ENCODE data around the gene CGB5.
A peak's percentile ranks its signal among the peaks of the same experiment; 100 is the strongest.

DNA sequence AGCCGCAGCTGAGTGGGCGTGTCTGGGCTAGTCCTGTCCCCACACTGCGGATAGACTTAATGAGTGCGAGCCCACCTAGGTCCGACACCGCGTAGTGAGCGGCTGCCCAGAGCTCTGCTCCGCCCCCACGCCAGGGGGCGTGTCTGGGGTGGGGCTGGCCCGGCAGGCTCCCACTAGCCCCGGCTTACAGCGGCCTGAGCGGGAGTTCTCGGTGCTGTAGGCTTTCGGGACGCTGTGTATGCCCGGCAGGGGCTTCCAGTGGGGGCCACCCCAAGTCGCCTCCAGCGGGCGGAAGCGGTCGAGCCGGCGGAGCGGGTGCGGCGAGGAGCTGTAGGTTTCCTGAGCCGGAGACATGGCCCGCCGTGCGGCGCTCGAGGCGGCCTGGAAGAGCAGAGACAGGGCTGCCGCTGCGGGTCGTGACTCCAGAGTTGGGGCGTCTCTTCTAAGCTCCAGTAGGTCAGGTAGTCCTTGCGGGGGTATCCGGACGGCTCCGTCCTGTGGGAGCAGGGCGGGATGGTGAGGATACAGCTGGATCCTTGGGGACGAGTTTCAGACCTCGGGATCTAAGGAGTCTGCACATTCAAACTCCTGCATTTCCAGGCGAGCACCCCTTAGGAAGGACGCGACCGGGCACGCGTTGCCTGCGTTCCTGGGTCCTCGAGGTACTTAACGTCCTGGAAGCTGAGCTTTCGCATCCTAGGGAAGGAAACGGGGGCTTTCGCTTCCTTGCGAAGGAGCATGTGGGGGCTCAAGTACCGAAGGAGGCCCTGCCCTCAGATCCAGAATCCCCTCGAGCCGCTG is 12.7 kb downstream of the CGB5 start:
- TF ChIP-seq, protein P1, sequence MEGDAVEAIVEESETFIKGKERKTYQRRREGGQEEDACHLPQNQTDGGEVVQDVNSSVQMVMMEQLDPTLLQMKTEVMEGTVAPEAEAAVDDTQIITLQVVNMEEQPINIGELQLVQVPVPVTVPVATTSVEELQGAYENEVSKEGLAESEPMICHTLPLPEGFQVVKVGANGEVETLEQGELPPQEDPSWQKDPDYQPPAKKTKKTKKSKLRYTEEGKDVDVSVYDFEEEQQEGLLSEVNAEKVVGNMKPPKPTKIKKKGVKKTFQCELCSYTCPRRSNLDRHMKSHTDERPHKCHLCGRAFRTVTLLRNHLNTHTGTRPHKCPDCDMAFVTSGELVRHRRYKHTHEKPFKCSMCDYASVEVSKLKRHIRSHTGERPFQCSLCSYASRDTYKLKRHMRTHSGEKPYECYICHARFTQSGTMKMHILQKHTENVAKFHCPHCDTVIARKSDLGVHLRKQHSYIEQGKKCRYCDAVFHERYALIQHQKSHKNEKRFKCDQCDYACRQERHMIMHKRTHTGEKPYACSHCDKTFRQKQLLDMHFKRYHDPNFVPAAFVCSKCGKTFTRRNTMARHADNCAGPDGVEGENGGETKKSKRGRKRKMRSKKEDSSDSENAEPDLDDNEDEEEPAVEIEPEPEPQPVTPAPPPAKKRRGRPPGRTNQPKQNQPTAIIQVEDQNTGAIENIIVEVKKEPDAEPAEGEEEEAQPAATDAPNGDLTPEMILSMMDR (IDR thresholded peaks at IDR 0.05 in 4 of 5, conservative IDR thresholded peaks at IDR 0.05 in 1 of 5) = peak; percentile 13 to 70 (median 65)
- peak in 1 of 2 donors; percentile 33 for TF ChIP-seq POLR2A (IDR thresholded peaks at IDR 0.05)
